IMR-90 (cell line): Measurements from ENCODE around the gene CTDSP1. TPM values are rescaled to one million over a fixed set of nuclear protein-coding genes. Genes with fewer than 3 reads are reported as not detected.

Experiments used
- ATAC-seq: fragments of 200-7000 bp; cut with Tn5 transposase; 2 replicates; pipeline ENCODE4 v1.9.1; 2020; ENCODE audit warnings: low read depth, mild to moderate bottlenecking, moderate library complexity
- BruUV-seq: library from RNA; stranded (reverse); fragments of 400-500 nt; replicated peaks from 2 replicates; lab custom pipeline; 2021; lab: Mats Ljungman, UMichigan
- CTCF ChIA-PET: fragments of 300-600 bp; formaldehyde crosslinking; extraction: SDS; loops from one replicate; lab custom pipeline; 2021; ENCODE audit warnings: antibody characterized with exemption; lab: Yijun Ruan, JAX
- POLR2A ChIA-PET: fragments of 300-600 bp; sonication (Branson Sonifier 250); formaldehyde crosslinking; loops from one replicate; lab custom pipeline; 2022; ENCODE audit warnings: antibody characterized with exemption; ENCODE audit not compliant: unreplicated experiment; lab: Charles Lee
- DNase-seq: peaks from one replicate; pipeline ENCODE4 v3.0.0; 2013
- H2AFZ ChIP-seq: replicated peaks from 2 replicates; pipeline ENCODE3; 2013; ENCODE audit warnings: low read length, mild to moderate bottlenecking; ENCODE audit not compliant: poor library complexity
- H2AK5ac ChIP-seq: 2 replicates; pipeline ENCODE4 v1.6.1; 2013; ENCODE audit warnings: low read depth, low read length, inconsistent platforms
- H2AK9ac ChIP-seq: replicated peaks from 2 replicates; pipeline ENCODE3; 2013; ENCODE audit warnings: mild to moderate bottlenecking, low read depth, low read length, moderate library complexity; ENCODE audit not compliant: poor library complexity
- H2BK120ac ChIP-seq: 2 replicates; pipeline ENCODE4 v1.6.1; 2013; ENCODE audit warnings: low read depth, low read length, inconsistent platforms
- H2BK15ac ChIP-seq: 3 replicates; pipeline ENCODE4 v1.6.1; 2013; ENCODE audit warnings: low read depth, low read length, inconsistent platforms
- H2BK20ac ChIP-seq: 2 replicates; pipeline ENCODE4 v1.6.1; 2013; ENCODE audit warnings: low read depth, mild to moderate bottlenecking, inconsistent platforms, low read length, moderate library complexity
- H2BK5ac ChIP-seq: 2 replicates; pipeline ENCODE4 v1.6.1; 2013; ENCODE audit warnings: mild to moderate bottlenecking, low read depth, low read length, inconsistent platforms; ENCODE audit not compliant: poor library complexity, severe bottlenecking
- H3K14ac ChIP-seq: replicated peaks from 2 replicates; pipeline ENCODE4 v1.6.1; 2013; ENCODE audit warnings: low read depth, low read length, inconsistent platforms
- H3K18ac ChIP-seq: 2 replicates; pipeline ENCODE4 v1.6.1; 2013; ENCODE audit warnings: low read depth, low read length, control low read depth
- H3K23ac ChIP-seq: 2 replicates; pipeline ENCODE4 v1.6.1; 2013; ENCODE audit warnings: low read depth, low read length, inconsistent platforms
- H3K27ac ChIP-seq: 2 replicates; pipeline ENCODE4 v1.5.1; 2013; ENCODE audit warnings: mild to moderate bottlenecking, control low read depth, low read length; ENCODE audit not compliant: insufficient read depth
- H3K27me3 ChIP-seq: 2 replicates; pipeline ENCODE4 v1.6.1; 2013; ENCODE audit warnings: low read length; ENCODE audit not compliant: control insufficient read depth, insufficient read depth
- H3K36me3 ChIP-seq: 2 replicates; pipeline ENCODE4 v1.6.1; 2013; ENCODE audit warnings: low read length, mixed read lengths; ENCODE audit not compliant: control insufficient read depth, insufficient read depth
- H3K4ac ChIP-seq: 2 replicates; pipeline ENCODE4 v1.6.1; 2013; ENCODE audit warnings: low read depth, low read length, inconsistent platforms
- H3K4me1 ChIP-seq: 2 replicates; pipeline ENCODE4 v1.6.1; 2013; ENCODE audit warnings: low read length, mixed read lengths; ENCODE audit not compliant: control insufficient read depth, insufficient read depth
- H3K4me2 ChIP-seq: 2 replicates; pipeline ENCODE4 v1.6.1; 2013; ENCODE audit warnings: low read depth, mild to moderate bottlenecking, control low read depth, low read length, moderate library complexity
- H3K4me3 ChIP-seq: 2 replicates; pipeline ENCODE4 v1.5.1; 2013; ENCODE audit warnings: low read depth, mild to moderate bottlenecking, control low read depth, low read length, moderate library complexity; ENCODE audit not compliant: insufficient read depth
- H3K56ac ChIP-seq: 2 replicates; pipeline ENCODE4 v1.6.1; 2013; ENCODE audit warnings: low read length, inconsistent platforms; ENCODE audit not compliant: insufficient read depth; ENCODE audit errors: extremely low read depth
- H3K79me1 ChIP-seq, 2 experiments: 2 replicates each; pipeline ENCODE4 v1.6.1; 2013; ENCODE audit warnings: low read length in 2 of 2, inconsistent platforms in 1 of 2, low read depth in 1 of 2
- H3K9ac ChIP-seq: 2 replicates; pipeline ENCODE4 v1.6.1; 2013; ENCODE audit warnings: low read depth, low read length, control low read depth
- H3K9me1 ChIP-seq: 2 replicates; pipeline ENCODE4 v1.6.1; 2013; ENCODE audit warnings: low read length, inconsistent platforms; ENCODE audit not compliant: insufficient read depth
- H3K9me3 ChIP-seq: 2 replicates; pipeline ENCODE4 v1.6.1; 2013; ENCODE audit warnings: low read length; ENCODE audit not compliant: control insufficient read depth, insufficient read depth
- H4K20me1 ChIP-seq: 2 replicates; pipeline ENCODE4 v1.6.1; 2013; ENCODE audit warnings: low read length, inconsistent platforms; ENCODE audit not compliant: insufficient read depth
- H4K5ac ChIP-seq: 2 replicates; pipeline ENCODE4 v1.6.1; 2013; ENCODE audit warnings: mild to moderate bottlenecking, low read depth, low read length, control low read depth
- H4K8ac ChIP-seq, 2 experiments: 2 replicates each; pipeline ENCODE4 v1.6.1; 2013; ENCODE audit warnings: low read depth in 2 of 2, low read length in 2 of 2, control low read depth in 1 of 2, inconsistent platforms in 1 of 2
- H4K91ac ChIP-seq: 2 replicates; pipeline ENCODE4 v1.6.1; 2013; ENCODE audit warnings: low read depth, low read length, inconsistent platforms; ENCODE audit not compliant: insufficient read depth
- BHLHE40 ChIP-seq: fragments of 150-350 bp; IDR thresholded peaks from 2 replicates; pipeline ENCODE4 v1.6.1; 2016; ENCODE audit warnings: mild to moderate bottlenecking, low read depth, low read length
- CEBPB ChIP-seq: IDR thresholded peaks from 2 replicates; pipeline ENCODE4 v1.6.1; 2012; ENCODE audit warnings: low read depth, low read length, improper control_type of control experiment
- CHD1 ChIP-seq: IDR thresholded peaks from 2 replicates; pipeline ENCODE4 v1.6.1; 2012; ENCODE audit warnings: low read depth, low read length, improper control_type of control experiment
- FOS ChIP-seq: fragments of 150-350 bp; IDR thresholded peaks from 2 replicates; pipeline ENCODE4 v1.6.1; 2016; ENCODE audit warnings: low read depth, low read length
- MAFK ChIP-seq: IDR thresholded peaks from 2 replicates; pipeline ENCODE4 v1.6.1; 2012; ENCODE audit warnings: low read depth, low read length, improper control_type of control experiment
- MAZ ChIP-seq: IDR thresholded peaks from 2 replicates; pipeline ENCODE4 v1.6.1; 2012; ENCODE audit warnings: low read depth, mild to moderate bottlenecking, low read length, improper control_type of control experiment, moderate library complexity, borderline replicate concordance
- MXI1 ChIP-seq: IDR thresholded peaks from 2 replicates; pipeline ENCODE4 v1.6.1; 2012; ENCODE audit warnings: low read depth, mild to moderate bottlenecking, low read length, moderate library complexity, borderline replicate concordance
- NFE2L2 ChIP-seq: fragments of 150-350 bp; IDR thresholded peaks from 2 replicates; pipeline ENCODE4 v1.6.1; 2016; ENCODE audit warnings: low read depth, mild to moderate bottlenecking, low read length
- POLR2A ChIP-seq: IDR thresholded peaks from 2 replicates; pipeline ENCODE4 v1.6.1; 2012; ENCODE audit warnings: mild to moderate bottlenecking, low read depth, low read length
- RAD21 ChIP-seq: IDR thresholded peaks from 2 replicates; pipeline ENCODE4 v1.6.1; 2012; ENCODE audit warnings: low read length, improper control_type of control experiment
- RCOR1 ChIP-seq: IDR thresholded peaks from 2 replicates; pipeline ENCODE4 v1.6.1; 2012; ENCODE audit warnings: mild to moderate bottlenecking, low read length, improper control_type of control experiment; ENCODE audit not compliant: insufficient replicate concordance
- RFX5 ChIP-seq: IDR thresholded peaks from 2 replicates; pipeline ENCODE4 v1.8.0; 2012; ENCODE audit warnings: low read depth, mild to moderate bottlenecking, low read length, moderate library complexity
- SMC3 ChIP-seq: fragments of 150-350 bp; IDR thresholded peaks from 2 replicates; pipeline ENCODE4 v1.6.1; 2016; ENCODE audit warnings: low read depth, mild to moderate bottlenecking, antibody characterized with exemption, low read length, moderate library complexity
- WGBS, 2 experiments: methylation state at CpG; one replicate each; pipeline versions ENCODE4 v1.1.5 to v1.1.7; 2013; ENCODE audit warnings: missing lambda C conversion rate in 2 of 2; ENCODE audit not compliant: insufficient read length in 1 of 2; ENCODE audit errors: extremely low coverage in 2 of 2; 5-methylcytosine and 5-hydroxymethylcytosine counted together
- dilution Hi-C: fragments of 300-500 bp; cut with HindIII; formaldehyde crosslinking; loops from one replicate; pipeline ENCODE4 v1.14.3; 2018; ENCODE audit warnings: low sequenced_read_pairs; ENCODE audit not compliant: unreplicated experiment
- in situ Hi-C: fragments of 300-500 bp; cut with MboI; formaldehyde crosslinking; loops from 3 replicates; pipeline ENCODE4 v1.14.3; 2019; ENCODE audit warnings: low sequenced_read_pairs, inconsistent platforms, mixed read lengths
- intact Hi-C: fragments of 100-400 bp; cut with micrococcal nuclease; formaldehyde crosslinking; loops from 2 replicates; pipeline ENCODE4 v1.10.0; 2022
- polyA plus RNA-seq, 3 experiments: library from polyadenylated mRNA; depleted of rRNA; stranded (reverse); fragments of >200 nt; gene quantifications; 2 replicates each; pipeline ENCODE4 v1.2.3, GENCODE V29; 2012; ENCODE audit warnings: low replicate concordance in 1 of 3
- total RNA-seq: library from RNA; depleted of rRNA; stranded (reverse); fragments of >200 nt; gene quantifications from 2 replicates; pipeline ENCODE4 v1.2.3, GENCODE V29; 2012
- TF ChIP-seq, protein P1 (sequence below): fragments of 150-350 bp; IDR thresholded peaks from 2 replicates; pipeline ENCODE4 v1.6.1; 2016; ENCODE audit warnings: low read depth, mild to moderate bottlenecking, low read length, moderate library complexity, borderline replicate concordance
- TF ChIP-seq, protein P2 (sequence below): conservative IDR thresholded peaks from 2 replicates; pipeline ENCODE4 v1.5.1; 2012; ENCODE audit warnings: mild to moderate bottlenecking, low read depth, low read length, improper control_type of control experiment
- TF ChIP-seq, protein P3 (sequence below): fragments of 150-350 bp; IDR thresholded peaks from 2 replicates; pipeline ENCODE4 v1.6.1; 2017; ENCODE audit warnings: mild to moderate bottlenecking, antibody characterized with exemption, low read length, low read depth

Gene CTDSP1
- total and polyA plus RNA-seq, 2 of the 4 experiments (the other 2 are of a cell fraction) = 19.7 to 64.3 TPM

DNA sequence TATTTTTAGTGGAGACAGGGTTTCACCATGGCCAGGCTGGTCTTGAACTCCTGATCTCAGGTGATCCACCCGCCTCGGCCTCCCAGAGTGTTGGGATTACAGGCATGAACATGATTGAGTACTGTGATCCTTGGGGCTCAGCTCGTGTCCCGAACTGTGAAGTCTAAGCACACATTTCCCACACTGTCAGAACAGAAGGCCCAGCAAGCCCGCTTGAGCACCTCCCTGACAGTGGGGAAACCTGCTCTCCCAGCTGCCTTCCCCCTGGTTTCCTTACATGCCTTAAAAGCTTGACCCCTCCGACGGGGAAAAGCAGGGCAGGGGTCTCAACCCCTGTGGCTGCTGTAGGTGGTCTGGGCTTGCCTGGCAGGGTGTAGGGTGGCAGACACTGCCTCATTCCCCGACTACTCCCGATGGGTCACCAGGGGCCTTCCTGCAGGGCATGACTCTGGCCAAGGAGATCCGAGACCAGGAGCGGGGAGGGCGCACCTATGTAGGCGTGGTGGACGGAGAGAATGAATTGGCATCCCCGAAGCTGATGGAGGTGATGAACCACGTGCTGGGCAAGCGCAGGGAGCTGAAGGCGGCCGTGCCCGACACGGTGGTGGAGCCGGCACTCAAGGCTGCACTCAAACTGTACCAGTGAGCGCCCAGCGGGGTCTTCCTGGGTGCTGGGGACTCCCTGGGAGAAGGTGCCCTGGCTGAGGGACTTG, 29.3 kb downstream of the CTDSP1 start:
- Histone ChIP-seq H2BK120ac (no peak overlapping the region), H2AFZ (no peak overlapping the region), H3K36me3 (no peaks in the 10 kb centered on the region), H3K4me2 (no peak overlapping the region), H3K9me3 (no peaks in the 10 kb centered on the region), H3K27ac (no peak overlapping the region), H3K23ac (no peak overlapping the region), H4K5ac (no peak overlapping the region), H3K27me3 (peaks cover 25% of the 10 kb centered on the region), H2BK20ac (no peak overlapping the region), H3K9ac (no peak overlapping the region), H3K4me1 (no peaks in the 10 kb centered on the region), H4K91ac (no peak overlapping the region), H2BK5ac (no peak overlapping the region), H3K9me1 (no peaks in the 10 kb centered on the region; the same call in 1 of the 2 replicates), H3K4ac (no peak overlapping the region), H2AK9ac (no peak overlapping the region), H3K14ac (no peak overlapping the region), H2AK5ac (no peak overlapping the region), H3K56ac (no peak overlapping the region), H4K20me1 (no peaks in the 10 kb centered on the region; the same call in 1 of the 2 replicates), H3K79me1 (no peaks in the 10 kb centered on the region), H4K8ac (no peak overlapping the region), H2BK15ac (no peak overlapping the region), H3K4me3 (no peak overlapping the region), H3K18ac (no peak overlapping the region)
- ChIA-PET CTCF (no interaction called here), POLR2A (no interaction called here)
- in situ Hi-C loops (no loop called here), intact Hi-C loops (no loop called here), dilution Hi-C loops (no loop called here)
- TF ChIP-seq MAZ (no peak), CHD1 (no peak), CEBPB (no peak), MAFK (no peak), MXI1 (no peak), SMC3 (no peak), RAD21 (no peak), NFE2L2 (no peak), RFX5 (no peak), RCOR1 (no peak), BHLHE40 (no peak), FOS (no peak), POLR2A (no peak)
- TF ChIP-seq, protein P1, sequence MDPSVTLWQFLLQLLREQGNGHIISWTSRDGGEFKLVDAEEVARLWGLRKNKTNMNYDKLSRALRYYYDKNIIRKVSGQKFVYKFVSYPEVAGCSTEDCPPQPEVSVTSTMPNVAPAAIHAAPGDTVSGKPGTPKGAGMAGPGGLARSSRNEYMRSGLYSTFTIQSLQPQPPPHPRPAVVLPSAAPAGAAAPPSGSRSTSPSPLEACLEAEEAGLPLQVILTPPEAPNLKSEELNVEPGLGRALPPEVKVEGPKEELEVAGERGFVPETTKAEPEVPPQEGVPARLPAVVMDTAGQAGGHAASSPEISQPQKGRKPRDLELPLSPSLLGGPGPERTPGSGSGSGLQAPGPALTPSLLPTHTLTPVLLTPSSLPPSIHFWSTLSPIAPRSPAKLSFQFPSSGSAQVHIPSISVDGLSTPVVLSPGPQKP = no peak
- TF ChIP-seq, protein P2, sequence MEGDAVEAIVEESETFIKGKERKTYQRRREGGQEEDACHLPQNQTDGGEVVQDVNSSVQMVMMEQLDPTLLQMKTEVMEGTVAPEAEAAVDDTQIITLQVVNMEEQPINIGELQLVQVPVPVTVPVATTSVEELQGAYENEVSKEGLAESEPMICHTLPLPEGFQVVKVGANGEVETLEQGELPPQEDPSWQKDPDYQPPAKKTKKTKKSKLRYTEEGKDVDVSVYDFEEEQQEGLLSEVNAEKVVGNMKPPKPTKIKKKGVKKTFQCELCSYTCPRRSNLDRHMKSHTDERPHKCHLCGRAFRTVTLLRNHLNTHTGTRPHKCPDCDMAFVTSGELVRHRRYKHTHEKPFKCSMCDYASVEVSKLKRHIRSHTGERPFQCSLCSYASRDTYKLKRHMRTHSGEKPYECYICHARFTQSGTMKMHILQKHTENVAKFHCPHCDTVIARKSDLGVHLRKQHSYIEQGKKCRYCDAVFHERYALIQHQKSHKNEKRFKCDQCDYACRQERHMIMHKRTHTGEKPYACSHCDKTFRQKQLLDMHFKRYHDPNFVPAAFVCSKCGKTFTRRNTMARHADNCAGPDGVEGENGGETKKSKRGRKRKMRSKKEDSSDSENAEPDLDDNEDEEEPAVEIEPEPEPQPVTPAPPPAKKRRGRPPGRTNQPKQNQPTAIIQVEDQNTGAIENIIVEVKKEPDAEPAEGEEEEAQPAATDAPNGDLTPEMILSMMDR = no peak
- TF ChIP-seq, protein P3, sequence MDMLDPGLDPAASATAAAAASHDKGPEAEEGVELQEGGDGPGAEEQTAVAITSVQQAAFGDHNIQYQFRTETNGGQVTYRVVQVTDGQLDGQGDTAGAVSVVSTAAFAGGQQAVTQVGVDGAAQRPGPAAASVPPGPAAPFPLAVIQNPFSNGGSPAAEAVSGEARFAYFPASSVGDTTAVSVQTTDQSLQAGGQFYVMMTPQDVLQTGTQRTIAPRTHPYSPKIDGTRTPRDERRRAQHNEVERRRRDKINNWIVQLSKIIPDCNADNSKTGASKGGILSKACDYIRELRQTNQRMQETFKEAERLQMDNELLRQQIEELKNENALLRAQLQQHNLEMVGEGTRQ = no peak
- no peak for DNase-seq
- no peak for ATAC-seq
- WGBS, 2 experiments = 90% methylated on average over 14 of the region's 24 CpGs; no CpG with 5 or more reads in 1 of the 2 experiments
- no TSS peak for BruUV-seq
